Prostate gland (tissue), 2 donors: ENCODE results near the gene OIP5.

Experiments used
- CTCF ChIP-seq, 4 experiments: fragments of 200-600 bp in 2 of 4; fragments of 450-650 bp in 2 of 4; sonication (generic) in 2 of 4; IDR thresholded peaks; 1 replicate in 3 of 4; 2 replicates in 1 of 4; pipeline ENCODE4 v1.5.1; 2016 to 2019; ENCODE audit warnings: antibody characterized with exemption in 4 of 4, mild to moderate bottlenecking in 2 of 4, moderate library complexity in 2 of 4
- POLR2A ChIP-seq: fragments of 450-650 bp; IDR thresholded peaks from one replicate; pipeline ENCODE4 v1.6.1; 2016; ENCODE audit warnings: antibody characterized with exemption, mild to moderate bottlenecking
- POLR2AphosphoS5 ChIP-seq: sonication (generic); formaldehyde crosslinking; IDR thresholded peaks from one replicate; pipeline ENCODE4 v1.6.1; 2017; ENCODE audit warnings: antibody characterized with exemption

- TF ChIP-seq CTCF (IDR thresholded peaks at IDR 0.05) (no peak), POLR2A (peak; percentile 93), POLR2AphosphoS5 (peak; percentile 96)
Measured at GRCh38 chr15:41283653-41284426, 48.6 kb downstream of the OIP5 start.
